Astrocyte of the cerebellum (primary cell): ENCODE results near the gene THSD4.
A peak's percentile ranks its signal among the peaks of the same experiment; 100 is the strongest.

Experiments used
- DNase-seq: peaks from one replicate; pipeline ENCODE4 v3.0.0-alpha.2; 2011; ENCODE audit warnings: low read depth
- H3K4me3 ChIP-seq: 2 replicates; pipeline ENCODE4 v1.5.1; 2011; ENCODE audit warnings: mild to moderate bottlenecking, low read depth, low read length, moderate library complexity
- CTCF ChIP-seq: IDR thresholded peaks from 2 replicates; pipeline ENCODE4 v1.5.1; 2012; ENCODE audit warnings: low read length, low read depth, moderate library complexity, mild to moderate bottlenecking; ENCODE audit errors: missing control alignments
- in situ Hi-C: cut with HindIII; loops from 2 replicates; pipeline ENCODE4 v1.10.0; 2017; ENCODE audit warnings: low sequenced_read_pairs

Gene THSD4

GRCh38 chr15:71730277-71731144 lies 615.2 kb downstream of the THSD4 start:
- peak; percentile 36 for DNase-seq
- TF ChIP-seq CTCF: peak; percentile 83
- in situ Hi-C loops: no loop called here
- H3K4me3 ChIP-seq: no peak overlapping the region

- in situ Hi-C loops: no loop called here
- no peak for TF ChIP-seq CTCF
These were observed 617.4 kb downstream of the THSD4 start for GRCh38 chr15:71732636-71733035.

GRCh38 chr15:71733122-71733521 lies 617.9 kb downstream of the THSD4 start:
- no peak for TF ChIP-seq CTCF
- no peak overlapping the region for H3K4me3 ChIP-seq
- in situ Hi-C loops: no loop called here
- DNase-seq: no peak

More at GRCh38 chr15:71732636-71733035, 617.4 kb downstream of the THSD4 start:
- no peak overlapping the region for H3K4me3 ChIP-seq
- DNase-seq: no peak

GRCh38 chr15:71734709-71735384 lies 619.6 kb downstream of the THSD4 start:
- in situ Hi-C loops: no loop called here
- no peak overlapping the region for H3K4me3 ChIP-seq
- no peak for TF ChIP-seq CTCF
- DNase-seq: no peak

- no peak for TF ChIP-seq CTCF
- no peak for DNase-seq
- in situ Hi-C loops: no loop called here
These were observed 620.1 kb downstream of the THSD4 start for GRCh38 chr15:71735385-71735757.

GRCh38 chr15:71736286-71736947 lies 621.1 kb downstream of the THSD4 start:
- no peak for DNase-seq
- TF ChIP-seq CTCF: no peak
- H3K4me3 ChIP-seq: no peak overlapping the region
- in situ Hi-C loops: no loop called here

More at GRCh38 chr15:71735385-71735757, 620.1 kb downstream of the THSD4 start:
- no peak overlapping the region for H3K4me3 ChIP-seq
